Effector memory CD4-positive, alpha-beta T cell (primary cell): ENCODE results near the gene AFAP1L1.

Experiments
- DNase-seq, 3 donors: peaks; one replicate each; pipeline ENCODE4 v3.0.0-alpha.2; 2020
- H3K27ac ChIP-seq: 2 replicates; pipeline ENCODE4 v1.7.0; 2013; ENCODE audit warnings: mild to moderate bottlenecking, low read length, moderate library complexity; ENCODE audit not compliant: insufficient read depth, poor library complexity, severe bottlenecking
- H3K27me3 ChIP-seq: replicated peaks from 2 replicates; pipeline ENCODE4 v1.7.0; 2013; ENCODE audit warnings: mild to moderate bottlenecking, low read length; ENCODE audit not compliant: insufficient read depth, control insufficient read depth, poor library complexity, severe bottlenecking
- H3K36me3 ChIP-seq: 2 replicates; pipeline ENCODE4 v1.7.0; 2013; ENCODE audit warnings: mild to moderate bottlenecking, low read length, moderate library complexity; ENCODE audit not compliant: control insufficient read depth, insufficient read depth
- H3K4me1 ChIP-seq: 2 replicates; pipeline ENCODE4 v1.7.0; 2013; ENCODE audit warnings: low read length, mild to moderate bottlenecking; ENCODE audit not compliant: control insufficient read depth, insufficient read depth, poor library complexity, severe bottlenecking
- H3K4me3 ChIP-seq: 2 replicates; pipeline ENCODE4 v1.7.0; 2013; ENCODE audit warnings: low read length, low read depth, mild to moderate bottlenecking; ENCODE audit not compliant: insufficient read depth, poor library complexity, severe bottlenecking
- H3K9me3 ChIP-seq: 2 replicates; pipeline ENCODE4 v1.7.0; 2013; ENCODE audit warnings: mild to moderate bottlenecking, low read length, moderate library complexity; ENCODE audit not compliant: control insufficient read depth

The AFAP1L1 gene

GRCh38 chr5:149273237-149273636 lies 1.6 kb downstream of the AFAP1L1 start:
- no peak for DNase-seq
- Histone ChIP-seq H3K27me3 (peaks cover 14% of the 10 kb centered on the region), H3K9me3 (peaks cover 7% of the 10 kb centered on the region), H3K36me3 (no peaks in the 10 kb centered on the region), H3K4me3 (no peak overlapping the region), H3K27ac (no peak overlapping the region), H3K4me1 (no peaks in the 10 kb centered on the region)

- H3K9me3 ChIP-seq = no peaks in the 10 kb centered on the region
These were observed 2.3 kb downstream of the AFAP1L1 start for GRCh38 chr5:149273950-149274349.

GRCh38 chr5:149274939-149275338 lies 3.3 kb downstream of the AFAP1L1 start:
- DNase-seq = no peak

More at GRCh38 chr5:149273950-149274349, 2.3 kb downstream of the AFAP1L1 start:
- Histone ChIP-seq H3K4me3 (no peak overlapping the region), H3K27ac (no peak overlapping the region), H3K36me3 (no peaks in the 10 kb centered on the region), H3K4me1 (no peaks in the 10 kb centered on the region), H3K27me3 (peaks cover 14% of the 10 kb centered on the region)
- no peak for DNase-seq

GRCh38 chr5:149277801-149278200 lies 6.1 kb downstream of the AFAP1L1 start:
- Histone ChIP-seq H3K4me3 (no peak overlapping the region), H3K27ac (no peak overlapping the region), H3K9me3 (no peaks in the 10 kb centered on the region), H3K27me3 (no peaks in the 10 kb centered on the region), H3K36me3 (no peaks in the 10 kb centered on the region), H3K4me1 (no peaks in the 10 kb centered on the region)
- DNase-seq = no peak

More at GRCh38 chr5:149274939-149275338, 3.3 kb downstream of the AFAP1L1 start:
- H3K4me1 ChIP-seq = no peaks in the 10 kb centered on the region
- no peaks in the 10 kb centered on the region for H3K36me3 ChIP-seq
- H3K9me3 ChIP-seq = no peaks in the 10 kb centered on the region
- no peak overlapping the region for H3K4me3 ChIP-seq
- no peak overlapping the region for H3K27ac ChIP-seq
- peaks cover 14% of the 10 kb centered on the region for H3K27me3 ChIP-seq

- Histone ChIP-seq H3K4me3 (no peak overlapping the region), H3K9me3 (no peaks in the 10 kb centered on the region), H3K27me3 (no peaks in the 10 kb centered on the region), H3K36me3 (no peaks in the 10 kb centered on the region), H3K4me1 (no peaks in the 10 kb centered on the region), H3K27ac (no peak overlapping the region)
- DNase-seq = no peak
These were observed 7.0 kb downstream of the AFAP1L1 start for GRCh38 chr5:149278451-149279210.

- no peaks in the 10 kb centered on the region for H3K9me3 ChIP-seq
- H3K27me3 ChIP-seq = no peaks in the 10 kb centered on the region
- no peak overlapping the region for H3K27ac ChIP-seq
- no peak overlapping the region for H3K4me3 ChIP-seq
- no peaks in the 10 kb centered on the region for H3K4me1 ChIP-seq
- no peak for DNase-seq
- no peaks in the 10 kb centered on the region for H3K36me3 ChIP-seq
These were observed 8.0 kb downstream of the AFAP1L1 start for GRCh38 chr5:149279661-149280060.

- DNase-seq = no peak
- Histone ChIP-seq H3K27ac (no peak overlapping the region), H3K9me3 (no peaks in the 10 kb centered on the region), H3K36me3 (no peaks in the 10 kb centered on the region), H3K27me3 (no peaks in the 10 kb centered on the region), H3K4me3 (no peak overlapping the region), H3K4me1 (no peaks in the 10 kb centered on the region)
These were observed 8.5 kb downstream of the AFAP1L1 start for GRCh38 chr5:149280124-149280523.

- no peak overlapping the region for H3K4me3 ChIP-seq
- H3K9me3 ChIP-seq = no peaks in the 10 kb centered on the region
- H3K27ac ChIP-seq = no peak overlapping the region
- no peaks in the 10 kb centered on the region for H3K4me1 ChIP-seq
- no peaks in the 10 kb centered on the region for H3K36me3 ChIP-seq
- H3K27me3 ChIP-seq = no peaks in the 10 kb centered on the region
- no peak for DNase-seq
These were observed 9.1 kb downstream of the AFAP1L1 start for GRCh38 chr5:149280802-149281201.

GRCh38 chr5:149282027-149282965 lies 10.6 kb downstream of the AFAP1L1 start:
- Histone ChIP-seq H3K4me3 (no peak overlapping the region), H3K36me3 (no peaks in the 10 kb centered on the region), H3K27me3 (no peaks in the 10 kb centered on the region), H3K4me1 (no peaks in the 10 kb centered on the region), H3K27ac (no peak overlapping the region), H3K9me3 (no peaks in the 10 kb centered on the region)
- no peak for DNase-seq

GRCh38 chr5:149282966-149283332 lies 11.3 kb downstream of the AFAP1L1 start:
- no peak overlapping the region for H3K4me3 ChIP-seq
- H3K4me1 ChIP-seq = no peaks in the 10 kb centered on the region
- no peaks in the 10 kb centered on the region for H3K36me3 ChIP-seq

More at GRCh38 chr5:149282966-149283332, 11.3 kb downstream of the AFAP1L1 start:
- Histone ChIP-seq H3K9me3 (no peaks in the 10 kb centered on the region), H3K27ac (no peak overlapping the region), H3K27me3 (no peaks in the 10 kb centered on the region)
- DNase-seq = no peak
